Amniotic stem cell (primary cell): ENCODE data around the gene CBFA2T2.
"Not testable (repeated sequence)": the region's sequence is repeated elsewhere in the genome, so short reads cannot be mapped to it uniquely, and the experiment has no call there.

ENCODE experiments used
- DNase-seq: peaks from one replicate; lab custom pipeline; 2025; lab: John Stamatoyannopoulos, UW

Gene CBFA2T2

GRCh38 chr20:33697129-33697528 is 207.2 kb downstream of the CBFA2T2 start:
- peak; percentile 71 for DNase-seq

DNA sequence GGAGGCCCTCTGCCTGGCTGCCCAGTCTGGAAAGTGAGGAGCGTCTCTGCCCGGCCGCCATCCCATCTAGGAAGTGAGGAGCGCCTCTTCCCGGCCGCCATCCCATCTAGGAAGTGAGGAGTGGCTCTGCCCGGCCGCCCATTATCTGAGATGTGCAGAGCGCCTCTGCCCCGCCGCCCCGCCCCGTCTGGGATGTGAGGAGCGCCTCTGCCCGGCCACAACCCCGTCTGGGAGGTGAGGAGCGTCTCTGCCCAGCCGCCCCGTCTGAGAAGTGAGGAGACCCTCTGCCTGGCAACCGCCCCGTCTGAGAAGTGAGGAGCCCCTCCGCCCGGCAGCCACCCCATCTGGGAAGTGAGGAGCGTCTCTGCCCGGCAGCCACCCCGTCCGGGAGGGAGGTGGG is 209.1 kb downstream of the CBFA2T2 start:
- DNase-seq = not testable (repeated sequence)
